SU-DHL-6 (cell line): ENCODE results near the gene LRRTM2.

Experiments
- H2AFZ ChIP-seq: fragments of 200-600 bp; sonication (generic); 2 replicates; pipeline ENCODE4 v1.6.1; 2014; ENCODE audit warnings: low read depth, mild to moderate bottlenecking, moderate library complexity, mixed read lengths, antibody characterized with exemption, low read length; ENCODE audit not compliant: severe bottlenecking
- H3F3A ChIP-seq: fragments of 200-600 bp; shearing (Covaris generic); 2 replicates; pipeline ENCODE4 v1.6.0; 2016; ENCODE audit warnings: antibody characterized with exemption, mild to moderate bottlenecking; ENCODE audit not compliant: insufficient read depth
- H3K27ac ChIP-seq: fragments of 200-600 bp; sonication (generic); 2 replicates; pipeline ENCODE4 v1.5.1; 2016; ENCODE audit warnings: low read depth, mild to moderate bottlenecking, low read length, moderate library complexity, mixed read lengths
- H3K27me3 ChIP-seq: fragments of 200-600 bp; sonication (generic), shearing (Covaris generic); 2 replicates; pipeline ENCODE4 v1.6.0; 2014; ENCODE audit warnings: mild to moderate bottlenecking, low read length
- H3K36me3 ChIP-seq: fragments of 200-600 bp; sonication (generic); 2 replicates; pipeline ENCODE4 v1.6.1; 2014; ENCODE audit warnings: mild to moderate bottlenecking, low read length, mixed read lengths
- H3K4me2 ChIP-seq: fragments of 300-600, 200-600 bp; shearing (Covaris generic), sonication (generic); 2 replicates; pipeline ENCODE4 v1.6.0; 2014; ENCODE audit warnings: low read length, low read depth, mild to moderate bottlenecking; ENCODE audit not compliant: poor library complexity, severe bottlenecking
- H3K4me3 ChIP-seq: fragments of 200-600 bp; sonication (generic); 2 replicates; pipeline ENCODE4 v1.5.1; 2014; ENCODE audit warnings: antibody characterized with exemption, low read length, mild to moderate bottlenecking, mixed read lengths; ENCODE audit not compliant: insufficient read depth, poor library complexity, severe bottlenecking
- H3K79me2 ChIP-seq: fragments of 200-600 bp; sonication (generic); 2 replicates; pipeline ENCODE4 v1.6.1; 2014; ENCODE audit warnings: mild to moderate bottlenecking, low read length, moderate library complexity; ENCODE audit not compliant: insufficient read depth
- H3K9ac ChIP-seq: fragments of 200-600 bp; sonication (generic); 2 replicates; pipeline ENCODE4 v1.7.0; 2014; ENCODE audit warnings: mild to moderate bottlenecking, low read length
- H3K9me2 ChIP-seq: fragments of 200-600 bp; sonication (generic); replicated peaks from 2 replicates; pipeline ENCODE4 v1.6.1; 2014; ENCODE audit warnings: low read length; ENCODE audit not compliant: insufficient read depth
- H3K9me3 ChIP-seq: fragments of 200-600 bp; sonication (generic); 2 replicates; pipeline ENCODE4 v1.6.1; 2014; ENCODE audit warnings: low read length, mixed read lengths; ENCODE audit not compliant: insufficient read depth
- H4K20me1 ChIP-seq: fragments of 200-600 bp; sonication (generic); 2 replicates; pipeline ENCODE4 v1.6.1; 2014; ENCODE audit warnings: low read depth, mild to moderate bottlenecking, antibody characterized with exemption, low read length, moderate library complexity, mixed read lengths
- EZH2phosphoT487 ChIP-seq: fragments of 200-600 bp; sonication (generic), shearing (Covaris generic); conservative IDR thresholded peaks from 2 replicates; pipeline ENCODE4 v1.6.1; 2018; ENCODE audit warnings: mild to moderate bottlenecking, antibody characterized with exemption, low read length, moderate library complexity, mixed read lengths
- TF ChIP-seq, protein P1 (sequence below): fragments of 200-600 bp; sonication (generic); IDR thresholded peaks from one replicate; pipeline ENCODE4 v1.5.1; 2017; ENCODE audit warnings: antibody characterized with exemption, mild to moderate bottlenecking, low read length, moderate library complexity; ENCODE audit not compliant: insufficient read depth, poor library complexity, severe bottlenecking

Gene LRRTM2

DNA sequence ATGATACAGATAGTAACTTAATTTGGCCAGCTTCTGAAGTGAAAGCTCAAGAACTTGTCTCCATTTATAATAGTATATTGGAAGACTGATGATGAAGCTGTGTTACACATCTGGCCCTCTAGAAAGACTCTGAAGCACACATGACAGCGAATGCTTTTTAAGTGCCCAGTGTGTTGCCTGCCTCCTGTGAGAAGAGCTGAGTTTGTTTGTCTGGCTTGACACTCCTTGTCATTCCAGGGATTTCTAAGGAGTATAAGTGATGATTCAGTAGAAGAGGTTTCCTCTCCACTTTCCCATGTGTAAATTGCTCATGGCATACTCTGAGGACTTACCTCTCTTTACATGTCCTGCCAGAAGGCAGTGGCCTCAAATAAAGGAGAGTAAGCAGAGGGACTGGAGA lies 30.4 kb upstream of the LRRTM2 start:
- H3K27ac ChIP-seq, result no peak overlapping the region
- H3K36me3 ChIP-seq, result no peaks in the 10 kb centered on the region

DNA sequence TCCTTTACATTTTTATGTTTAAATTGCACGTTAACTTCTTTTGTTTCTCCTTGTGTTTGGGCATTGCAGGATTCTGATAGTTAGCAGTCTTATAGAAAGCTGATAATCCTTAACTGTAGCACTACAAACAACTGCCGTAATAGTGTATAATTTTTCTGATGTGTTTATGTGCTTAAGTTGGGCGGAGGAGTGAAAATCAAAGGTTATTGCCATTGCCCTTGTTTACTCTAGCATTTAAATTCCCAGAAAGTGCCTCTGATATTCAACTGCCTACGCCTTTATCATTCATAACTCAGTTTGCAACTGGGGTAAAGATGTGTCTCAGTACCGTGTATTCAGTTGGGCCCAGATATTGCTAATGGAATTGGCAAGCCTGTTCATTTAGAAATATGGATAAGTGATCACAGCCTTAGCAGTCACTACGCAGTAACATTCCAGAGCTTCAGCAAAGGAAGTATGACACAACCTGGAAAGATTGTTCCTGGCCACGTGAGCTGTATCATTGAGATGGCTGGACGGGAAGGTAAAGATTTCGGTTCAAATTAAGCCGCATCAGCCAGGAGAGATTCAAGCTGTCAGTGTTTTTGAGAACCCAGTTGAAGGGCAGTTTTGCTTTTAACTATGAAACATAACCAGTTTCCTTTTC lies 28.1 kb upstream of the LRRTM2 start:
- Histone ChIP-seq H3K36me3 (no peaks in the 10 kb centered on the region), H3K27me3 (no peaks in the 10 kb centered on the region), H3K4me2 (no peak overlapping the region), H3F3A (no peaks in the 10 kb centered on the region), H3K27ac (no peak overlapping the region), H3K9me3 (no peaks in the 10 kb centered on the region), H2AFZ (no peak overlapping the region), H4K20me1 (no peaks in the 10 kb centered on the region), H3K9ac (no peak overlapping the region), H3K9me2 (no peaks in the 10 kb centered on the region), H3K79me2 (no peaks in the 10 kb centered on the region), H3K4me3 (no peak overlapping the region)
- TF ChIP-seq, protein P1, sequence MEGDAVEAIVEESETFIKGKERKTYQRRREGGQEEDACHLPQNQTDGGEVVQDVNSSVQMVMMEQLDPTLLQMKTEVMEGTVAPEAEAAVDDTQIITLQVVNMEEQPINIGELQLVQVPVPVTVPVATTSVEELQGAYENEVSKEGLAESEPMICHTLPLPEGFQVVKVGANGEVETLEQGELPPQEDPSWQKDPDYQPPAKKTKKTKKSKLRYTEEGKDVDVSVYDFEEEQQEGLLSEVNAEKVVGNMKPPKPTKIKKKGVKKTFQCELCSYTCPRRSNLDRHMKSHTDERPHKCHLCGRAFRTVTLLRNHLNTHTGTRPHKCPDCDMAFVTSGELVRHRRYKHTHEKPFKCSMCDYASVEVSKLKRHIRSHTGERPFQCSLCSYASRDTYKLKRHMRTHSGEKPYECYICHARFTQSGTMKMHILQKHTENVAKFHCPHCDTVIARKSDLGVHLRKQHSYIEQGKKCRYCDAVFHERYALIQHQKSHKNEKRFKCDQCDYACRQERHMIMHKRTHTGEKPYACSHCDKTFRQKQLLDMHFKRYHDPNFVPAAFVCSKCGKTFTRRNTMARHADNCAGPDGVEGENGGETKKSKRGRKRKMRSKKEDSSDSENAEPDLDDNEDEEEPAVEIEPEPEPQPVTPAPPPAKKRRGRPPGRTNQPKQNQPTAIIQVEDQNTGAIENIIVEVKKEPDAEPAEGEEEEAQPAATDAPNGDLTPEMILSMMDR, result no peak
- no peak for TF ChIP-seq EZH2phosphoT487

More for the DNA sequence above, 30.4 kb upstream of the LRRTM2 start:
- no peak overlapping the region for H2AFZ ChIP-seq
- no peak overlapping the region for H3K9ac ChIP-seq
- H3K27me3 ChIP-seq, result no peaks in the 10 kb centered on the region
- no peaks in the 10 kb centered on the region for H3K9me3 ChIP-seq
- H3K9me2 ChIP-seq, result no peaks in the 10 kb centered on the region
- no peak overlapping the region for H3K4me3 ChIP-seq
- no peak for TF ChIP-seq EZH2phosphoT487
- TF ChIP-seq, protein P1, result no peak
- no peaks in the 10 kb centered on the region for H3F3A ChIP-seq
- no peak overlapping the region for H3K4me2 ChIP-seq
- no peaks in the 10 kb centered on the region for H3K79me2 ChIP-seq
- no peaks in the 10 kb centered on the region for H4K20me1 ChIP-seq

DNA sequence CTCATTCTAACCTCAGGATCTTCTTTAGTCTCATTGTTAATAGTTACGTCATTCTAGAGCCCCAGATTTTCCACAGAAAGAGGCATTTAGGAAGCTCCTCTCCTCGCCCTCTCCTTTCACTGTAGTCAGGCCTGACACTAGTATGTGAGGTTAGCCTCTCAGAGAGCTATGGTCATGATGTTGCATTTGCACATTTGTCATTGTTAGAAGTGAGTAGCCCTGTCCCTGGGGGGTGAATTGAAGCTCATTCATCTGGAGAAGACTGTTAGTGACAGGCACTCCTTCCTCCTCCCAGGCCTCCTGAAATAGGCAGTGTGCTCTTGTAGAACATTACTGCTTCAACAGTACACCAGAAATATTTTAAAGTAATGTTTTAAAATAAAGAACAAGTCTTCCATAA lies 26.6 kb upstream of the LRRTM2 start:
- Histone ChIP-seq H2AFZ (no peak overlapping the region), H3K4me3 (no peak overlapping the region), H3K36me3 (no peaks in the 10 kb centered on the region), H3F3A (no peaks in the 10 kb centered on the region), H3K9me3 (no peaks in the 10 kb centered on the region), H4K20me1 (no peaks in the 10 kb centered on the region), H3K4me2 (no peak overlapping the region), H3K79me2 (no peaks in the 10 kb centered on the region), H3K27ac (no peak overlapping the region), H3K27me3 (no peaks in the 10 kb centered on the region), H3K9me2 (no peaks in the 10 kb centered on the region), H3K9ac (no peak overlapping the region)
- no peak for TF ChIP-seq EZH2phosphoT487
- TF ChIP-seq, protein P1, result no peak
